Nephron (organoid): ENCODE data around the gene C1orf21.

Experiments used
- H3K27ac Mint-ChIP-seq, 3 experiments: 2 replicates each; pipeline ENCODE4 v1.8.0; 2020; ENCODE audit warnings: mixed read lengths in 3 of 3, mild to moderate bottlenecking in 2 of 3, moderate library complexity in 1 of 3
- H3K27me3 Mint-ChIP-seq: 2 replicates; pipeline ENCODE4 v1.8.0; 2021; ENCODE audit warnings: low read depth, mild to moderate bottlenecking, moderate library complexity, mixed read lengths
- H3K36me3 Mint-ChIP-seq: 2 replicates; pipeline ENCODE4 v1.8.0; 2020; ENCODE audit warnings: low read depth, mixed read lengths
- H3K4me1 Mint-ChIP-seq: 2 replicates; pipeline ENCODE4 v1.8.0; 2020; ENCODE audit warnings: mixed read lengths
- H3K4me3 Mint-ChIP-seq, 3 experiments: 2 replicates each; pipeline ENCODE4 v1.8.0; 2020; ENCODE audit warnings: mild to moderate bottlenecking in 3 of 3, mixed read lengths in 3 of 3, moderate library complexity in 2 of 3
- H3K9me3 Mint-ChIP-seq: 2 replicates; pipeline ENCODE4 v1.8.0; 2020; ENCODE audit warnings: mixed read lengths
- CTCF ChIP-seq, 3 experiments: fragments of 200-600 bp; sonication (generic); IDR thresholded peaks; one replicate each; pipeline ENCODE4 v1.5.0; 2021; ENCODE audit warnings: antibody characterized with exemption in 3 of 3; ENCODE audit not compliant: unreplicated experiment in 3 of 3

Gene C1orf21

GRCh38 chr1:184492536-184492935, 105.7 kb downstream of the C1orf21 start:
- peaks cover 20% of the 10 kb centered on the region for H3K4me1 Mint-ChIP-seq
- H3K27ac Mint-ChIP-seq: peak overlapping the region; percentile 41 to 72 (median 69)
- no peak overlapping the region for H3K4me3 Mint-ChIP-seq
- no peaks in the 10 kb centered on the region for H3K27me3 Mint-ChIP-seq
- no peaks in the 10 kb centered on the region for H3K9me3 Mint-ChIP-seq
- TF ChIP-seq CTCF (IDR thresholded peaks at IDR 0.05; ENCODE audit: unreplicated experiment in 3 of 3): no peak
- no peaks in the 10 kb centered on the region for H3K36me3 Mint-ChIP-seq

GRCh38 chr1:184493987-184494388, 107.2 kb downstream of the C1orf21 start:
- Mint-ChIP-seq H3K36me3 (no peaks in the 10 kb centered on the region), H3K27ac (no peak overlapping the region), H3K27me3 (no peaks in the 10 kb centered on the region), H3K4me3 (no peak overlapping the region), H3K9me3 (no peaks in the 10 kb centered on the region), H3K4me1 (peaks cover 20% of the 10 kb centered on the region)
- no peak for TF ChIP-seq CTCF (IDR thresholded peaks at IDR 0.05; ENCODE audit: unreplicated experiment in 3 of 3)

- no peaks in the 10 kb centered on the region for H3K9me3 Mint-ChIP-seq
- no peak overlapping the region for H3K4me3 Mint-ChIP-seq
- H3K27ac Mint-ChIP-seq: no peak overlapping the region
- no peaks in the 10 kb centered on the region for H3K36me3 Mint-ChIP-seq
- no peaks in the 10 kb centered on the region for H3K27me3 Mint-ChIP-seq
- TF ChIP-seq CTCF (IDR thresholded peaks at IDR 0.05; ENCODE audit: unreplicated experiment in 3 of 3): no peak
- H3K4me1 Mint-ChIP-seq: peaks cover 20% of the 10 kb centered on the region
These were observed 108.1 kb downstream of the C1orf21 start for GRCh38 chr1:184494929-184495328.

GRCh38 chr1:184497959-184498723, 111.3 kb downstream of the C1orf21 start:
- TF ChIP-seq CTCF (IDR thresholded peaks at IDR 0.05; ENCODE audit: unreplicated experiment in 3 of 3): no peak
- Mint-ChIP-seq H3K9me3 (no peaks in the 10 kb centered on the region), H3K27ac (no peak overlapping the region), H3K36me3 (no peaks in the 10 kb centered on the region), H3K4me3 (no peak overlapping the region), H3K4me1 (no peaks in the 10 kb centered on the region), H3K27me3 (no peaks in the 10 kb centered on the region)

- Mint-ChIP-seq H3K27ac (no peak overlapping the region), H3K9me3 (no peaks in the 10 kb centered on the region), H3K4me3 (no peak overlapping the region), H3K27me3 (no peaks in the 10 kb centered on the region), H3K4me1 (peaks cover 13% of the 10 kb centered on the region), H3K36me3 (no peaks in the 10 kb centered on the region)
- TF ChIP-seq CTCF (IDR thresholded peaks at IDR 0.05; ENCODE audit: unreplicated experiment in 3 of 3): no peak
These were observed 112.8 kb downstream of the C1orf21 start for GRCh38 chr1:184499616-184500015.

- H3K4me3 Mint-ChIP-seq: no peak overlapping the region
- no peak overlapping the region for H3K27ac Mint-ChIP-seq
- no peaks in the 10 kb centered on the region for H3K36me3 Mint-ChIP-seq
- H3K4me1 Mint-ChIP-seq: peaks cover 19% of the 10 kb centered on the region
- TF ChIP-seq CTCF (IDR thresholded peaks at IDR 0.05; ENCODE audit: unreplicated experiment in 3 of 3): no peak
- no peaks in the 10 kb centered on the region for H3K9me3 Mint-ChIP-seq
- no peaks in the 10 kb centered on the region for H3K27me3 Mint-ChIP-seq
These were observed 115.3 kb downstream of the C1orf21 start for GRCh38 chr1:184502161-184502560.
